Limb (tissue), 2 donors: Measurements from ENCODE around the gene ITGB2.

Experiments
- DNase-seq, 2 donors: peaks; one replicate each; pipeline ENCODE4 v3.0.0-alpha.2; 2016; ENCODE audit errors: extremely low spot score in 2 of 2

The ITGB2 gene

DNA sequence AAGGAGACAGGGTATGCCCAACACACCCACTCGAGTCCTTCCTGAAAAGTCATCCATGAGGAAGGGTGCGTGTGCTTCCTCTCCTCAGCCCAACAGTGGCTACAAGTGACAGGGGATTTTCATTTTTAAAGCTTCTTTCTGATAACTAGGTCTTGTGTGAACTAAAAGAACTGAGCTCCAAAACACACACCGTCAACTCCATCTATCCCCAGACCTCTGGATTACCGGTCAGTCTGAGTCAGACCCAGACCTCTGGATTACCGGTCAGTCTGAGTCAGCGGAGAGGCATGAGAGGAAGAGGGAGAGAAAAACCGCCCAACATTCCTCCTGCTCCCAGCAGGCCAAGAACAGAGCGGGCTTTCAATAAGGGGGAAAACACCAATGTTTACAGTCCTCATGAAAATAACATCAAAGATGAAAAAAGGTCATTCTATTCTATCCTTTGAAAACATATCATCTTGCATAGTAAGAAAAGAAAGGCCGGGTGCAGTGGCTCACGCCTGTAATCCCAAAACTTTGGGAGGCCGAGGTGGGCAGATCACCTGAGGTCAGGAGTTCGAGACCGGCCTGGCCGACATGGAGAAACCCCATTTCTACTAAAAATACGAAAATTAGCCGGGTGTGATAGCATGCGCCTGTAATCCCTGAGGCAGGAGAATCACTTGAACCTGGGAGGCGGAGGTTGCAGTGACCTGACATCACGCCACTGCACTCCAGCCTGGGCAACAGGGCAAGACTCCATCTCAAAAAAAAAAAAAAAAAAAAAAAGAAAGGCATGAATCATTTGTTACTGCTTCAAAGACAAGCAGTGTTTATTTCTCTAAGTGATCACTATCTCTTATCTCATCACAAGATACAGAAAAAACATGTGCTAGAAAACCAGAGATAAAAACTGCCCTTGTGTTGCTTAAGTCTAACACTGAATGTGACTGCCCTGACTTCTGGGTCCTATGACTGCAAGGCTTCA is 50.6 kb downstream of the ITGB2 start:
- DNase-seq, result no peak

DNA sequence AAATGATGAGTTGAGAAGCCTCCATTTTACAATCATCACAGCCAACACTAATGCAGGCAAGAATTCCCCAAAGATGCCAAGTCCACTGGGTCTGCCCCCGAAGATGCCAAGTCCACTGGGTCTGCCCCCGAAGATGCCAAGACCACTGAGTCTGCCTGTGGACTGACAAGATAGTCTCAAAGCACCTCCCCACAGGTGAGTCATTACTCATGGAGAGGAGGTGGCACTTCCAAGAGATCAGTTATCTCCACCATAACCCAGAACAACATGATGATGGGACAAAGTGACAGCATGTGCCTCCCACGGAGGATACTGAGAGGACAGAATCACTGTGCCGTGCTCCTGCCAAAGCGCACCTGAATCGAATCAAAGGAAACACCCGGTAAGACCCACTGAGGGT is 52.0 kb downstream of the ITGB2 start:
- no peak for DNase-seq

DNA sequence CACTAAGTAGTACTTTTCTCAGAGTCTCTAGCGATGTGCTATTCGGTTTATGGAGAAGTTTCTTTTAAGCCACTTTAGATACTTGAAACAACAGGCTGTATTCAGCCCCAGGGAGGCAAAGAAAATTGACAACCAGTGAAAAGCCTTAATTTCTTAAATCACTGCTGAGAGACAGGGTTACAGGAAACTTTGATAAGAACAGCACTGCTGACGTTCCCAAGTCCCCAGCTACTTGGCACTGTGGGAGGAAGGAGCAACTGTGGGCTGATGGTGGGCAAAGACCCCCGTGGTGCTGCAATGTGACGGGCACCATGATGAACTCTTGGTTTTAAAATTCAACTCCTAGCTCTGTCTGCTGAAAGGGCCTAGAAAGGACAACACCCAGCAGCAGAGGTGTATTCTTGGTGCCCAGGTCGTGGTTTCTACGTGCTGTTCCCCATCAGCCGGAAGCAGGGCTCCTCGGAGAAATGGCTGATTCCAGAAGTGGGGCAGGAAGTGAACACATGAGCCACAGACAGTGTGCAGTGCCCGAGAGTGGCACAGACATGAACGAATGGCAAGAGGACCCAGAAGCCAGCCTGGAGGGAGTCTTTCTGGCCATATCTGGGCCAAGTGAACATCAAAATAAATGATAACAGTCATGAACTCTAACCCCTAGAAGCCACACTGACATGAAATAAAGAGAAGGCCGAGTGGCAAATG is 52.5 kb downstream of the ITGB2 start:
- DNase-seq, result no peak

DNA sequence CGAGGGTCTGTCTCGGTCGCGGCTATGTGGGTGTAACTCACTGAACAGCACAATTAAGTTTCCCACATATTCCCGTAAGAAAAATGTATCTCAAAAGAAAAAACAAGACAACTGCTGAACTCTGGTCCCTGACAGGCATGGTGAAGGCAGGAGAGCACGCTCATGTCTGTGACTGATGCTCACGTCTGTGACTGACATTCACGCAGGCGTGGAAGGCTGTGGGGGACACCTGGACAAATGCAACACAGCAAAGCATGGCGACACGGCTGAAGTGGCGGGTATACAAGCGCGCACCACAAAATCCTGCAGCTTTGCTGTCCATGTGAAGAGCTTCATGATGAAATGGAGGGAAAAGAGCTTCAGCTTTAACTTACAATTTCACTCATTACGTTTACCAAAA is 53.2 kb downstream of the ITGB2 start:
- DNase-seq, result no peak

GRCh38 chr21:44866780-44867179 is 53.9 kb downstream of the ITGB2 start:
- DNase-seq, result no peak

DNA sequence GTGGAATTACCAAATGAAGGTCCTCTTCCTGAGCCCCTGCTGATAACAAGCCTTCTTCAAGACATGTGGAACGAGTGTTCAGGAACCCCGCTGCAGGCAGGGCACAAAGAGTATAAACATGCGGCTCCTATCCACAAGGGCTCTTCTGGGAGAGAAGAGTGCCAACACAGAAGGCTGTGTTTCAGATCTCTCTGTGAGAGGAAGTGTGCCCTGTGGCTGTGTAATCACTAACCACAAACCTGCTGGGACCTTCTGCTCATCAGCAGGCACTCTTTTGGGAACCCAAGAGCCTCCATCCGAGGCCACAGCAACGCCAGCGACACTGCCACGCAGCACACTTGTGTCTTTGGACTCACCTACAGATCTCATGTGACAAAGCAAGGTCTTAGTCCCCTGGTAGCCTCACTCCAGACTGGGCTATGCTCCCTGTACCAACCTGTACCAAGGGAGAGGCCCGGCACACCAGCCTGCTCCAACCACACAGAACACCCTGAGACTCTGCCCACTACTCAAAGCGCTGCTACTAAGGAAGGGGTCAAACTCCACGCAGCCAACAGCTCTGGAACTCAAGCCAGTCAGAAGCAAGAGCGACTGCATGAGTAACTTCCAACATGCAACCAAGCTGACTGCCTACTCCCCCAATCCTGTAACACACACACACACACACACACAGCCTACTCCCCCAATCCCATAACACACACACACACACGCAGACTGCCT is 55.0 kb downstream of the ITGB2 start:
- no peak for DNase-seq

GRCh38 chr21:44862869-44863685 is 57.6 kb downstream of the ITGB2 start:
- no peak for DNase-seq

GRCh38 chr21:44858791-44859190 is 61.9 kb downstream of the ITGB2 start:
- no peak for DNase-seq

DNA sequence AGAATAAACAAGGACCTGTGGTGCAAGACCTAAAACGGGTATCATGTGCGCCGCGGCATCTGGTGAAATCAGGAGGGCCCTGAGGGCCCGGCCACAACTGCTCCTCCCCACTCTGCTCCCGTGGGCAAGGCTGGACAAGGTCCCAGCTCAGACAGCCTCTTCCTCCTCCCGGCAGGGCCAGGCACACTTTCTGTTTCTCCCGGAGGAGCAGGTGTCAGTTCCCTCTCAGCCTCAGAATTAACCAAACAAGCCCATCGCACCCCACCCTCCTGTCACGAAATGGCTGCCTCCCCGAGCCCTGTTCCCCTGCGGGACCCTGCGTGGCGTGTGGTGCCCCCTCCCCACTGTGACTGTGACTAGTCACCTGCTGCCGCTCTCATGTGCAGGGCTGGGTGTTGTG is 62.4 kb downstream of the ITGB2 start:
- DNase-seq, result no peak

- DNase-seq, result no peak
Measured at GRCh38 chr21:44857127-44857892, 63.4 kb downstream of the ITGB2 start.

DNA sequence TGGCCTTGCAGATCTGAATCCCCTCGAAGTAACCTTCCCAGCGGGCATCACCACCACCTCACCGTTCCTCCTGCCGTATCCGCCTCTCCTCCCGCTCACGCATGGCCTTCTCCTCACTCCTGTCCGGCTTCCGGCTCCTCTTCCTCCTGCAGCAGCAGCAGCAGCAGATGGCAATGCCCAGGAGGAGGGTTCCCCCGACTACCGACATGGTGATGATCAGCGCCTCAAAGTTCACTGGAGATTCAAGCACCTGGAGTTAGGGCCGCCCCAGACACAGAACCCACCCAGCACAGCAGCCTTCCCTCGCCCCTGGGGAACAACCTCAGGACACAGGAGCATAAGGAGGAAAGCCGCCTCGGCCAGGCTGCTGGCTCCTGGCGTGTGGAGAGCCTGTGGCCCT is 64.6 kb downstream of the ITGB2 start:
- no peak for DNase-seq

DNA sequence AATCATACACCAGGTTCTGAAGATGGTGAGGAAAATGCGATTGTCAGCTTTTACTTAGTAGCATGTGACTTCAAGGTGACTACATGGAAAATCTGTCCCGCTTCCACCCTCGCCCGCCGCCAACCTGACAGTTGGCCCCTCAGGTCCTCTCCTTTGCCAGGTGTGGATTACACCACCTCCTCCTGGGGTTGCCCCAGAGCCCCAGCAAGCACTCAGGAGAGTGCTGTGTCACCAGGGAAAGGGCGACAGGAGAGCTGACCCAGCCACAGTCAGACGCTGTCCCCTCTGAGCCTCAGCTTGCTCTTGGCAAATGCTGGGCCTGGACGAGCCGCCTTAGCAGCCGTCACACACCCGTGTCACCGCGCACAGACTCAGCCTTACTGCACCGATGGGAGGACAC is 65.1 kb downstream of the ITGB2 start:
- DNase-seq, result no peak

GRCh38 chr21:44854664-44855446 is 65.8 kb downstream of the ITGB2 start:
- DNase-seq, result no peak

GRCh38 chr21:44854391-44854663 is 66.4 kb downstream of the ITGB2 start:
- DNase-seq, result no peak

DNA sequence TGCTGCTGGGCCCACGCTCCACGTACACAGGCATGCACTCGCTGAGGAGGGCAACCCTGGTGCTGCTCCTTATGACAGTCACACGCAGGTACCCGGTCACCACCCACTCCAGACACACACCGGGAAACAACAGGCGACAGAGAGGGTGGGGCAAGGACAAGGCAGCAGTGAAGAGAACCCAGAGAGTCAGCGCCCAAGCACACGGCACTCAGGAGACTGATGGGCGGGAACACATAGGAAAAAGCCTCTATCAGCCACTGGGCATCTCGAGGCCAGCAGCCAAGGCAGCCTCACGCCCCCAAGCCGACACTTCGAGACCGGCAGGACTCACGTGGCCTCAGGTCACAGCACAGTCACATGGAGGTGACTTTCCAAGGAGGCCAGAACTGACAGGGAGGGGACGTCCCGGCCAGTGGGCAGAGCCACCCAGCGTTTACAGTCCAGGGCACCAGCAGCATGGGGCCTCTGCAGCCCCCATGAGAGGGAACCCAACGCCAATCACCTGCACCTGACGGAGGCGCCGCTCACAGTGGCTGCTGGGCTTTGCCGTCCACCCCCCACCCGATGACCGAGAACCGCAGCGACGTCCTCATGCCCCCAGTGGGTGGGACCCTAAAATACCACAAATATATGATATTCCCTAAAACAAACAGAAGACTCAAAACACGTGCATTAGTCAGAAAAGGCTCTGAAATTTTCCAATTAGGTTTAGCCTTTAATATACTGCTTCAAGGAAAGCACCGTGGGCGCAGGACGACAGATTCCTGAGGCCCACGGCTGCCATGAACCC is 66.9 kb downstream of the ITGB2 start:
- DNase-seq, result no peak

DNA sequence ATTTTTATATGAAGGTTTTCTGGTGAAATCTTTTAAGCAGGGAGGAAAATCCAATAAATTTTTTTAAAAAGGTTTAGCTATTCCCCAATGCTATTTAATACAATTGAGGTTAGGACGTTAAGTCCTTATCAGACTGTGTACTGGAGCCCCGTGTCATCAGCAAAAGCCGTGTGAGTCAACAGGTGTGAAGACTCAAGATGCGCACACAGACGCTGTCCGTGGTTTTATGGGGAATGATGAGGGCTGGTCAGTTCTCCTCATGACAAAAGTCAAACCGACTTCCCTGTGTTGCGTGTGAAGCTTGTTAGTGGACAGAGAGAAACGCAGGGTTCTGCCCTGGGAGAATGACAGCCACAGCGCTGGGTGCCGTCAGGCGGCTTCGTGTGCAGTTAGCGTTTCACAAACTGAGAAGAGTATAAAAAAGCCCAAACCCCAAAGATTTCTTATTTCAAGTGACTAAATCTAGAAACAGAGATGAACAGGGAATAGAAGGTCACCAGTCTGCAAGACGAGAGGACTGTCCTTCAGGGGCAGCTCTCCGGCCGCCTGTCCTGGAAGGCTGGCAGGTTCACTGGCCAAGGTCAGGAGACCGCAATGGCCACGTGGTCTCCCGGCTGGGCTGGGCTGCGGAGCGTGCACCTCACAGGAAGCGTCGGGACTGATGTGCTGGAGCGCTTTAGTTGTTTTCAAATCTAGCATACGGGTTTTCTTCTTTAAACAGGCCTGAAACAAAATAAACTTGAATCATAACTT is 69.6 kb downstream of the ITGB2 start:
- no peak for DNase-seq

GRCh38 chr21:44850208-44850800 is 70.4 kb downstream of the ITGB2 start:
- DNase-seq, result no peak

- no peak for DNase-seq
Measured at GRCh38 chr21:44849616-44850130, 71.0 kb downstream of the ITGB2 start.
